Stimulated activated CD4-positive, alpha-beta T cell treated with anti-CD3 and anti-CD28 coated beads, Interleukin-4, amount 100 ng/mL, for 1 hour (primary cell): ENCODE results near the gene SH3TC1.

Experiments
- DNase-seq: peaks from one replicate; pipeline ENCODE4 v3.0.0-alpha.2; 2020

The SH3TC1 gene

GRCh38 chr4:8181844-8182243 is 17.2 kb upstream of the SH3TC1 start:
- DNase-seq: no peak

GRCh38 chr4:8182294-8182693 is 16.8 kb upstream of the SH3TC1 start:
- no peak for DNase-seq

GRCh38 chr4:8182858-8183725 is 16.0 kb upstream of the SH3TC1 start:
- no peak for DNase-seq

GRCh38 chr4:8184061-8184460 is 15.0 kb upstream of the SH3TC1 start:
- no peak for DNase-seq

- DNase-seq: no peak
Observed at GRCh38 chr4:8185295-8185694, 13.8 kb upstream of the SH3TC1 start.

- no peak for DNase-seq
Observed at GRCh38 chr4:8185930-8186329, 13.2 kb upstream of the SH3TC1 start.

- no peak for DNase-seq
Observed at GRCh38 chr4:8188085-8188484, 11.0 kb upstream of the SH3TC1 start.

GRCh38 chr4:8188743-8189550 is 10.1 kb upstream of the SH3TC1 start:
- no peak for DNase-seq

GRCh38 chr4:8189551-8190466 is 9.3 kb upstream of the SH3TC1 start:
- DNase-seq: no peak

- DNase-seq: no peak
Observed at GRCh38 chr4:8191136-8191747, 7.8 kb upstream of the SH3TC1 start.

- no peak for DNase-seq
Observed at GRCh38 chr4:8192748-8193738, 6.0 kb upstream of the SH3TC1 start.

GRCh38 chr4:8194306-8195242 is 4.5 kb upstream of the SH3TC1 start:
- no peak for DNase-seq

- DNase-seq: no peak
Observed at GRCh38 chr4:8195431-8195830, 3.7 kb upstream of the SH3TC1 start.

- no peak for DNase-seq
Observed at GRCh38 chr4:8195841-8196458, 3.1 kb upstream of the SH3TC1 start.

GRCh38 chr4:8197521-8197920 is 1.6 kb upstream of the SH3TC1 start:
- DNase-seq: no peak

GRCh38 chr4:8198206-8198905 is 734 bp upstream of the SH3TC1 start:
- no peak for DNase-seq

- DNase-seq: peak; percentile 22
Observed at GRCh38 chr4:8199594-8200301, 658 bp downstream of the SH3TC1 start.

- peak; percentile 29 for DNase-seq
Observed at GRCh38 chr4:8200302-8200975, 1.3 kb downstream of the SH3TC1 start.
